Measurements from ENCODE around the gene TPP1.

- no peak for TF ChIP-seq CTCF (IDR thresholded peaks at IDR 0.05; ENCODE audit: low read length)
- no peak for TF ChIP-seq EZH2phosphoT487 (IDR thresholded peaks at IDR 0.05; ENCODE audit: low read length)
- no peak for TF ChIP-seq EZH2 (optimal IDR thresholded peaks at IDR 0.05; ENCODE audit: low read depth, low read length)
These were observed 12.2 kb upstream of the TPP1 start for GRCh38 chr11:6631361-6631890.
